Lung (tissue), 12 donors: ENCODE results near the gene UBE2G2. TPM values are rescaled to one million over a fixed set of nuclear protein-coding genes. Genes with fewer than 3 reads are reported as not detected.

Experiments used
- ATAC-seq: fragments of 200-7000 bp; cut with Tn5 transposase; one replicate; pipeline ENCODE4 v1.9.1; 2020; ENCODE audit warnings: moderate number of reproducible peaks; ENCODE audit not compliant: insufficient read depth, low FRiP score
- DNase-seq, 3 donors: peaks; one replicate each; pipeline ENCODE4 v3.0.0-alpha.2; 2013 to 2017
- H3K27ac ChIP-seq, 2 donors: one replicate each; pipeline ENCODE4 v1.5.1; 2013; ENCODE audit warnings: mild to moderate bottlenecking in 2 of 2, moderate library complexity in 2 of 2, control low read depth in 1 of 2, inconsistent platforms in 1 of 2, low read depth in 1 of 2, low read length in 1 of 2
- H3K27me3 ChIP-seq, 3 donors: one replicate each; pipeline ENCODE4 v1.5.1; 2013; ENCODE audit warnings: low read length in 2 of 3; ENCODE audit not compliant: control insufficient read depth in 3 of 3, insufficient read depth in 3 of 3
- H3K36me3 ChIP-seq, 4 donors: one replicate each; pipeline ENCODE4 v1.5.1; 2013; ENCODE audit warnings: low read length in 4 of 4, mild to moderate bottlenecking in 1 of 4, moderate library complexity in 1 of 4; ENCODE audit not compliant: control insufficient read depth in 4 of 4, insufficient read depth in 4 of 4
- H3K4me1 ChIP-seq, 5 donors: one replicate each; pipeline ENCODE4 v1.5.1; 2013; ENCODE audit warnings: low read length in 5 of 5, mild to moderate bottlenecking in 2 of 5, moderate library complexity in 1 of 5; ENCODE audit not compliant: control insufficient read depth in 5 of 5, insufficient read depth in 5 of 5
- H3K4me3 ChIP-seq: one replicate; pipeline ENCODE4 v1.5.1; 2013; ENCODE audit warnings: mild to moderate bottlenecking, control low read depth, moderate library complexity
- H3K9ac ChIP-seq, 2 donors: one replicate each; pipeline ENCODE4 v1.5.1; 2013; ENCODE audit warnings: low read length in 2 of 2, control low read depth in 1 of 2; ENCODE audit not compliant: insufficient read depth in 1 of 2
- H3K9me3 ChIP-seq, 4 donors: one replicate each; pipeline ENCODE4 v1.5.1; 2013; ENCODE audit warnings: low read length in 3 of 4, mild to moderate bottlenecking in 1 of 4, moderate library complexity in 1 of 4; ENCODE audit not compliant: control insufficient read depth in 4 of 4, insufficient read depth in 3 of 4
- CTCF ChIP-seq: IDR thresholded peaks from 2 replicates; pipeline ENCODE4 v1.5.1; 2012; ENCODE audit warnings: mild to moderate bottlenecking; ENCODE audit errors: control extremely low read depth, extremely low read depth
- WGBS, 2 donors: extraction: QIAGEN DNeasy Blood & Tissue Kit; methylation state at CpG; one replicate each; pipeline ENCODE4 v1.1.7; 2013; 5-methylcytosine and 5-hydroxymethylcytosine counted together
- polyA plus RNA-seq, 2 donors: library from polyadenylated mRNA; stranded (reverse); fragments of 200-250 nt; gene quantifications; one replicate each; pipeline ENCODE4 v1.2.1, GENCODE V29; 2013
- total RNA-seq, 2 donors: library from RNA; depleted of rRNA in 1 of 2; stranded (reverse); fragments of >200 nt in 1 of 2; gene quantifications; one replicate each; pipeline ENCODE4 v1.2.1, GENCODE V29; 2014 to 2021
- donor health status: control.
- donor health status: control.
- donor health status: Bipolar disorder and iron deficiency.
- donor health status: healthy.
- donor health status: DM: yes; HTN: yes; CAD: no.

UBE2G2 gene
- total and polyA plus RNA-seq, 4 donors, result 35.6 to 93.2 (median 67.5) TPM

DNA sequence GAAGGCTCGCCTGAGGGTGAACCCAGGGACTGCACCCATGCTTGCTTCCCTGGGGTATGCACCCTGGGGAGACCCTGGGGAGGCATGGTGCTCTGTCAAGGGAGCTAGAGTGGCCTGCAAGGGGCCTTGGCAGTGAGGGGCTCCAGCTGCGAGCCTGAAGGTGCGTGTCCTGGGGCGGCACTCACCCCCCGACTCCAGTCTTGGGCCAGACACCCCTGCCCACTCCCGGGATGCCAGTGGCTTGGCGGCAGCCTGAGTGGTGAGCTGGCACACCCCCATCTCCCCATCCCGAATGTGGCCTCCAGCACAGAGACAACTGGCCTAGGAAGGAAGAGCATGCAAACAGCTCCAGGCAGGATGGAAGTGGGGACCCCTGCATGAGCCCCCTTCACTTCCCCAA is 13.6 kb upstream of the UBE2G2 start:
- Histone ChIP-seq H3K9ac (no peak overlapping the region), H3K27ac (no peak overlapping the region), H3K36me3 (peaks cover 0 to 20% (median 11%) of the 10 kb centered on the region in 4 donors), H3K4me1 (peaks cover 0 to 10% (median 5%) of the 10 kb centered on the region in 5 donors), H3K27me3 (no peaks in the 10 kb centered on the region), H3K4me3 (no peak overlapping the region), H3K9me3 (peaks cover 0 to 2% (median 0%) of the 10 kb centered on the region in 4 donors)
- no peak for TF ChIP-seq CTCF
- 91 to 92% methylated on average over 7 to 8 of the region's 8 CpGs for WGBS, 2 donors
- ATAC-seq (no peak), DNase-seq (no peak)

DNA sequence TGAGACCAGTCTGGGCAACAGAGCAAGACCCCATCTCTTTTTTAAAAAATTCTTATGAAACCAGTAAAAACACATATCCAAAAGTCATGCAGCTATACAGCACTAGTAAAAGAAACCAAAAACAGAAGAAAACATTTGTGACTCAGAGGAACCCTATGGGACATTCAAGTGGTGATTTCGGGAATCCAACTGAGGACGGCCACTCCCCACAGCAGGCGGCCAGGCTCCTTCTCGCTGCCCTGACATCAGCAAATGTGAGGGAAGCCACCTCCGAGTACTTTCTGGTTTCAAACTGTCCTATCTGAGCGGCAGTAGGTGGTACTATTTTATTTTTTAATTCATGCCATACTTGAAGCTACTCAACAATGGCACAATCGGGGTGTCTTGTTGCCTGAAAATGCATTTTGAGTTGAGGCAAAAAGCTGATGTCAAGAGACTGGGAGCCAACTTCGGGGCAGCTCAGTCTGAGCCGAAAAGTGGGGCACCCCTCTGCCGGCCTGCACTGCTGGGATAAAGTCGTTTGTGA is 12.9 kb upstream of the UBE2G2 start:
- WGBS, 2 donors, result 86 to 90% methylated on average over 11 of the region's 11 CpGs
- Histone ChIP-seq H3K9me3 (no peaks in the 10 kb centered on the region), H3K4me1 (peaks cover 0 to 10% (median 5%) of the 10 kb centered on the region in 5 donors), H3K9ac (no peak overlapping the region), H3K36me3 (peaks cover 0 to 25% (median 14%) of the 10 kb centered on the region in 4 donors), H3K27me3 (no peaks in the 10 kb centered on the region), H3K4me3 (no peak overlapping the region), H3K27ac (no peak overlapping the region)
- DNase-seq, result no peak
- TF ChIP-seq CTCF, result no peak
- ATAC-seq, result no peak

GRCh38 chr21:44813727-44814126 is 12.1 kb upstream of the UBE2G2 start:
- 96% methylated on average over 18 of the region's 18 CpGs for WGBS, 2 donors
- no peak for DNase-seq

More at GRCh38 chr21:44813727-44814126, 12.1 kb upstream of the UBE2G2 start:
- no peak for TF ChIP-seq CTCF
- H3K4me3 ChIP-seq, result no peak overlapping the region
- H3K9ac ChIP-seq, result no peak overlapping the region
- peaks cover 0 to 29% (median 18%) of the 10 kb centered on the region in 4 donors for H3K36me3 ChIP-seq
- ATAC-seq, result no peak
- peaks cover 0 to 8% (median 5%) of the 10 kb centered on the region in 5 donors for H3K4me1 ChIP-seq
- H3K27me3 ChIP-seq, result no peaks in the 10 kb centered on the region
- H3K9me3 ChIP-seq, result no peaks in the 10 kb centered on the region
- no peak overlapping the region for H3K27ac ChIP-seq
